ENCODE data around the gene TNFRSF1B. TPM values are rescaled to one million over a fixed set of nuclear protein-coding genes. Genes with fewer than 3 reads are reported as not detected.

Gene TNFRSF1B
- total RNA-seq, 1 experiment from 2014 or later = 1.5 TPM

- no peak for DNase-seq (ENCODE audit: low read depth)
These were observed 8.4 kb downstream of the TNFRSF1B start for GRCh38 chr1:12174924-12175810.

GRCh38 chr1:12176298-12177118, 9.7 kb downstream of the TNFRSF1B start:
- DNase-seq (ENCODE audit: low read depth) = no peak

GRCh38 chr1:12177156-12177998, 10.6 kb downstream of the TNFRSF1B start:
- DNase-seq (ENCODE audit: low read depth) = no peak

GRCh38 chr1:12177999-12178441, 11.2 kb downstream of the TNFRSF1B start:
- peak; percentile 72 for DNase-seq (ENCODE audit: low read depth)

- no peak for DNase-seq (ENCODE audit: low read depth)
These were observed 11.7 kb downstream of the TNFRSF1B start for GRCh38 chr1:12178511-12178910.

- peak; percentile 87 for DNase-seq (ENCODE audit: low read depth)
These were observed 12.3 kb downstream of the TNFRSF1B start for GRCh38 chr1:12179111-12179519.

GRCh38 chr1:12179676-12180075, 12.9 kb downstream of the TNFRSF1B start:
- DNase-seq (ENCODE audit: low read depth) = no peak

- DNase-seq (ENCODE audit: low read depth) = no peak
These were observed 13.5 kb downstream of the TNFRSF1B start for GRCh38 chr1:12180315-12180714.

GRCh38 chr1:12180903-12181302, 14.1 kb downstream of the TNFRSF1B start:
- no peak for DNase-seq (ENCODE audit: low read depth)

GRCh38 chr1:12181568-12181967, 14.8 kb downstream of the TNFRSF1B start:
- no peak for DNase-seq (ENCODE audit: low read depth)

GRCh38 chr1:12182410-12182984, 15.7 kb downstream of the TNFRSF1B start:
- DNase-seq (ENCODE audit: low read depth) = no peak

GRCh38 chr1:12183095-12183794, 16.5 kb downstream of the TNFRSF1B start:
- DNase-seq (ENCODE audit: low read depth) = no peak

GRCh38 chr1:12184008-12184681, 17.4 kb downstream of the TNFRSF1B start:
- DNase-seq (ENCODE audit: low read depth) = peak; percentile 52

GRCh38 chr1:12185036-12185917, 18.5 kb downstream of the TNFRSF1B start:
- DNase-seq (ENCODE audit: low read depth) = no peak

- DNase-seq (ENCODE audit: low read depth) = no peak
These were observed 19.3 kb downstream of the TNFRSF1B start for GRCh38 chr1:12185918-12186678.

- DNase-seq (ENCODE audit: low read depth) = no peak
These were observed 19.8 kb downstream of the TNFRSF1B start for GRCh38 chr1:12186679-12186985.

- no peak for DNase-seq (ENCODE audit: low read depth)
These were observed 21.3 kb downstream of the TNFRSF1B start for GRCh38 chr1:12188115-12188514.

GRCh38 chr1:12188657-12189327, 22.0 kb downstream of the TNFRSF1B start:
- no peak for DNase-seq (ENCODE audit: low read depth)

All from M059J (cell line).